Stimulated activated CD8-positive, alpha-beta memory T cell treated with anti-CD3 and anti-CD28 coated beads, Interleukin-12 subunit alpha, Interleukin-12 subunit beta, amount 100 ng/mL, for 24 hours (primary cell): ENCODE measurements around the gene BID.

Experiments
- DNase-seq: peaks from one replicate; pipeline ENCODE4 v3.0.0-alpha.2; 2020; ENCODE audit errors: extremely low read depth

Gene BID

DNA sequence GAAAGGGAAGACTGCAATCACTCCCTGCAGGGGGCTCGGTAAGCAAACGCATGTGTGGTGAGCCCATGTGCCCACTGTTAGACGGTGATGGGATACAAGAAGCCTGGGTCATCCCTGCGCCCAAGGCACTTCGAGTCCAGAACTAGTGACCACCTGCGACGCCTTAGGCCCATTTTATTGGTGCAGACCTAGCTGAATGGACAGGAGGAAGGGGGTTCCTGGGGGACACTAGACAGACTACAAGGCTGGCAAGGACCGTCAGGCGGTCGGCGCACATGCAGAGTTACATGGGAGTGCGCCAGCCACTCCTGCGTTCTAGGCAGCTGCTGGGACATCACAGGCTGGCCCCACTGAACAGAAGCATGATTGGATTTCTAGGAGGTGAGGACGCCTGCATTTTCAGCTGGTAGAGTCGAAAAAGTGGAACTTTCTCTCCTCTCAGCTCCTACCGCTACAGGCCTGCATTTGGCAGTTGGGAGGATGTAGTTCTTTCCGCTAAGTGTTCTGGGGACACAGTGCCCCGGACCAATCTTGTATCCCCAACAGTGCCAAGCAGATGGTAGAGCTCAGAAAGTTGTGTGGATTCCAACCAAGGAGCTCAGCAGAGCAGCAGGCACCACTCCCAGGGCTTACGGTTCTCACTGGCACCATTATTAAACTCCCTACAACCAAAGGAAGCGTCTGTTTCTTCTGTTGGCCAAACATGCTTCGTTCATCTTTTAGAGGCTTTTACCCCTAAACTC lies 35.7 kb downstream of the BID start:
- DNase-seq, result no peak

DNA sequence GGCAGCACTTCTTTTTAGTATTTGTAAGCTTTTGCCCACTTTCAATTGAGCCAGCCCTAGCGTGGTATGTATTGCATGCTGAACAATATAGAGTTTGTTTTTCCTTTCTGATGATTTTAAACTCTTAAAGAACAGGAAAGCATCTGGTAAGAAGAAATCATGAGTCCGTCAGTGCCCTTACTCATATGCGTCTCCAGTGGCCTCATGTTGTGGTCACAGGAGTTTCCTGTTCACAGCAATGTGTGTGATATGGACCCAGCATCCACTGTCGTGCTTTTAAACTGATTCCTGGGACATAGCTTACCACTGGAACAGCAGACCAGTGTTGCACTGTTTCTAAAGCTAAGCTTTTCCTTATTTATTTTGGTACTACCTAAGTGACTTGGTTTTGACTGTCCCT lies 40.1 kb downstream of the BID start:
- DNase-seq, result no peak

DNA sequence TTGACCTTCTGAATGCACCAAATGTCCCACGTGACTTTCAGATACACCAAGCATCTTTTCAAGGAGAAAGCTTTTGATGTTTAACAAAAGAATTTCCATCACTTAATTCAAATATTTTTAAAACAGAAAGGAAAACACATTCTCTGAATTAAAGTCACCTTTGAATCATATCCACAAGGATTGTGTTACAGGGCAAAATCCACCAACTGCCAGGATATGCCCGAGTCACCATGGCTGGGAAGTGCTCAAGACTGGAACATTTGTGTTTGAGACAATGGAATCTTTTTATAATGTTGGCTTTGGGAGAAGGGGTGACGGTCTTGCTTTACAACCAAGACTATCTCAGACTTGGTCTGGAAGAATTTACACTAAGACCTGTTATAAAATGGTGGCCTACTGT lies 40.8 kb downstream of the BID start:
- DNase-seq, result no peak

DNA sequence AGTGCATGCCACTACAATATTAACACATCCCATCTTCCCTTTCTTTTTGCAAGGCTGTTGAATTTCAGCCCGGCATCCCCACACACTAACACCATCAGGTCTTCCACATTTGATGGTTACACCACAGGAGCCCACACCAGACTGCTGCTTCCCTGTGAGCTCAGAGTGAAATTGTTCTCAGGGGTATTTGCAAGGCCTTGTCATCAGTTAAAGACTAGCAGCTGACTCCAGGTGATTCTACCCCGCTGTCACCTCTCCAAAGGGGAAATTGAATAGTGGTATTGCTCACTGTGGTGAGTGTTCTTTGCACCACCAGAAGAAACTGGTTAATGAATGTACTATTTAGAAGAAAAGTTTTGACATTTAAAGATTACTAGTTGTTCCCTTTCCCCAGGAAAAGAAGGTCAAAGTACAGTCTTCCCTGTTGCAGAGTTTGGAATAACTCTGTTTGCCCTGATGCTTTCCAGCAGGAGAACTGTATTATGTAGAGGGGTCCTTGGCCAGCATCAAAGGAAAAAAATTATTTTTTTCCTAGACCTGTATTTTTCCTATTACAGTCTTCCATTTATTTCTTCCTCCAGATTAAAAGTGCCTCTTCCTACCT lies 41.9 kb downstream of the BID start:
- no peak for DNase-seq

DNA sequence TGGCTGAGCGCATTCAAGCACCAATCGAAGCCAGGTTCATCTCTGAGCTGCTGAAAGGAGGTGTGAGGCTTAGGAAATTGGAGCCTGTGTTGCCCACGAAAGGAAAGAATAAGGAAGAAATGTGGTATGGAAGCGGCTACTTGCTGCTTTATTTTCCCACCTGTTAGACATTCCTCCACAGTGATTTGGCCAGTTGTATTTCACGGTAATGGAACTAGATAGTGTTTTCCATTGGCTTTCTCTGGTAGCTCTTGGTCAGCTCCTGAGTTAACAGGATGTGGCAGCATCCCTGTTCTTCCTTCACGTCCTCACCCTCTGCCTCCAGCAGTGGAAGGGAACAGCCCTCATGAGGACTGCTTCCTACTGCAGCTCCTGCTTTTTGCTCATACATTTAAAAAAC lies 44.7 kb downstream of the BID start:
- DNase-seq, result no peak

DNA sequence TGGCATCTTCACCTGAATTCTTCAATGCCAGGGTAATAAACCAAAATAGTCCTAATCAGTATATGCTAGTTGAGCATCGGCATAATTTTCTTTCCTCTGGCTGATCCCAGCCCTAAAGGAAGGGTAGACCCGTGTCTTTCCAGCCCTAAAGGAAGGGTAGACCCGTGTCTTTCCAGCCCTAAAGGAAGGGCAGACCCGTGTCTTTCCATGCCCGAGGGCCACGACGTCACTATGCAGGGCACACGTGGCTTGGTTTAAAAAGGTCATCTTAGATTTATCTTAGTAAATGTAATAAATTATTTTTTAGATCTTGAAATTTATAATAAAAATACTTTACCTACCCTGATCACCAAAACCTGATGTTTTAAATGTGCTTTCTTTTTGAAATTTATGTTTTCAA lies 45.5 kb downstream of the BID start:
- no peak for DNase-seq

DNA sequence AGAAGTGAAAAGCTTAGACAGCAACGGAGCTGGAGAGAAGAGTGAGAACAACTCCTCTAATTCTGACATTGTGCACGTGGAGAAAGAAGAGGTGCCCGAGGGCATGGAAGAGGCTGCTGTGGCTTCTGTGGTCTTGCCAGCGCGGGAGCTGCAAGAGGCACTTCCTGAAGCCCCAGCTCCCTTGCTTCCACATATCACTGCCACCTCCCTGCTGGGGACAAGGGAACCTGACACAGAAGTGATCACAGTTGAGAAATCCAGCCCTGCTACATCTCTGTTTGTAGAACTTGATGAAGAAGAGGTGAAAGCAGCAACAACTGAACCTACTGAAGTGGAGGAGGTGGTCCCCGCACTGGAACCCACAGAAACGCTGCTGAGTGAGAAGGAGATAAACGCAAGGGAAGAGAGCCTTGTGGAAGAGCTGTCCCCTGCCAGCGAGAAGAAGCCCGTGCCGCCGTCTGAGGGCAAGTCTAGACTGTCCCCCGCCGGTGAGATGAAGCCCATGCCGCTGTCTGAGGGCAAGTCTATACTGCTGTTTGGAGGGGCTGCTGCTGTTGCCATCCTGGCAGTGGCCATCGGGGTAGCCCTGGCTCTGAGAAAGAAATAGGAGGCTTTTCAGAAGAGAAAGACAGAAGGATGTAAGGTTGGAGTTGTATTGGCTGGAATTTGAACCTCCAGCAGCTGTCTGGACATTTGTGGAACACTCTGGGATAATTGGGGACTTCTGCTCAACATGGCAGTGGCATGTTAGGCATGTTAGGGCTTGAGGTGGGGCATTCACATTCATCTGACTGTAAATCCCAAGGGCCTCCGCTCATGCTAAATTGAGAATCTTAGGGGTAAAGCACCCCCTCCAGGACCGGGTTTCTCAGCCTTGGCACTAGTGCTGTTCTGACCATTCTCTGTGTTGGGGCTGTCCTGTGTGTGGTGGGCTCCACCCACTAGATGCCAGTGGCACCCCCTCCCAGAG lies 47.1 kb downstream of the BID start:
- DNase-seq, result no peak

DNA sequence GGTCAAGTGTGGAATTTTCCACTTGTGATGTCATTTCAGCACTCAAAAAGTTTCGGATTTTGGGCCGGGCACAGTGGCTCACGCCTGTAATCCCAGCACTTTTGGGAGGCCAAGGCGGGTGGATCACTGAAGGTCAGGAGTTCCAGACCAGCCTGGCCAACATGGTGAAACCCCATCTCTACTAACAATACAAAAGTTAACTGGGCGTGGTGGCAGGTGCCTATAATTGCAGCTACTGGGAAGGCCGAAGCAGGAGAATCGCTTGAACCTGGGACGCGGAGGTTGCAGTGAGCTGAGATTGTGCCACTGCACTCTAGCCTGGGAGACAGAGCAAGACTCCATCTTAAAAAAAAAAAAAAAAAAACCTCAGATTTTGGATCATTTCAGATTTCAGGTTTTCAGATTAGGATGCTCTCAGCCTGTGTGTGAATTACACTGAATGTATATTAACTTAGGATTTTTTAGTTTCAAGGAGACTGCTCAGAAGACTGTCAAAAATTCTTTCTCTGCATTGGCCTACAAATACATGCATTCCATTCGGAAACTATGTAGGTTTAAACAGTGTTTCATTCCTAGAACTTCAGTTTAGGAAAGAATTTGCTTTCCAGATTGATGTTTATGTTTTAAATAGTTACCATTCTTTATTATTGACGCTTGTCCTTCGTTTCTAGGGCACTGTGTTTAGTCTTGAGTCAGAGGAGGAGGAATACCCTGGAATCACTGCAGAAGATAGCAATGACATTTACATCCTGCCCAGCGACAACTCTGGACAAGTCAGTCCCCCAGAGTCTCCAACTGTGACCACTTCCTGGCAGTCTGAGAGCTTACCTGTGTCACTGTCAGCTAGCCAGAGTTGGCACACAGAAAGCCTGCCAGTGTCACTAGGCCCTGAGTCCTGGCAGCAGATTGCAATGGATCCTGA lies 48.0 kb downstream of the BID start:
- DNase-seq, result no peak

DNA sequence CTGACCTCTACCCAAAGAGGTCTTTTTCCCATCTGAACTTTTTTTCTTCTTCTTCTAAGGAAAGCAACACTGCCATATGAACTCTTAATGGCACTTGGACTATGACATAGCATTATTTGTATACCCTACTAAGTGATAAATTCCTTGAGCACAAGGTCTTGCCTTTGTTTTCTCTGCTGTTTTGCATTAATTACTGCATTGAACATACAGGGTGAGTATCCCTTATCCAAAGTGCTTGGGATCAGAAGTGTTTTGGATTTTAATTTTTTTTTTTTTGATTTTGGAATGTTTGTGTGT lies 48.8 kb downstream of the BID start:
- DNase-seq, result no peak

DNA sequence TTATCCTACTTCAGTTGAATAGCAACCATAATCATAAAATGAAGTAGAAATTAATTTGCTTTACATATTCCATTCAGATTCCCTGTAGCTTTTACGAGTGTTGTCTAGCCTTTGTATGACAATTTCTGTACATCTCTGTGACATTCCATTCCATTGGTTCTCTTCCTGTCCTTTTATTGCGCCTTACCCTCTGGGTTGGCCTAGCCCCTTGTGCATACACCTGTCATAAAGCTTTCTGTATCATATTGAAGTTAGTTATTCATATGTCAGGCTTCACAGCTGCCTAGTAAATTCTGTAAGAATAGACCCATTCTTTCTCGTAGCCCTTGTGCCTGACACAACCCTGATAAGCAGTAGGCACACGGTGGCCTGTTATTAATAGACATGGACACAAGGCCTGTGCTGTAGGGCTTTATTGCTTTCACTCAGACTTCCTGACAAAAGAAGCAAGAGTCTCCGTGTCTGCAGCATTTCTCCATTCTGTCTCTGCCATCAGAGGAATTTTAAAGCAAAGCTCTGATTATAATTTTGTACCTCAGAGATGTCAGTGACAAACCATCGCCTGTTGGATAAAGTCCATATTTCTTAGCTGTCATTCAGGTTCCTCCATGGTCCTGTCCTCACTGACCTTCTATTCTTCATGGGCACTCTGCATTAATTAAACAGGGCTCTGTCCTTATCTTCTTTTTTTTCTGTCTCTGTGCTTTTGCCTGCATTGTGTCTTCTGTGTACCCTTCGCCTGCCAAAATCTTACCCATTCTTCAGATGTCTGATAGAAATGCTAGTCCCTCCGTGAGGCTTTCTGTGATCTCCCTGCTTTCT lies 49.4 kb downstream of the BID start:
- no peak for DNase-seq

DNA sequence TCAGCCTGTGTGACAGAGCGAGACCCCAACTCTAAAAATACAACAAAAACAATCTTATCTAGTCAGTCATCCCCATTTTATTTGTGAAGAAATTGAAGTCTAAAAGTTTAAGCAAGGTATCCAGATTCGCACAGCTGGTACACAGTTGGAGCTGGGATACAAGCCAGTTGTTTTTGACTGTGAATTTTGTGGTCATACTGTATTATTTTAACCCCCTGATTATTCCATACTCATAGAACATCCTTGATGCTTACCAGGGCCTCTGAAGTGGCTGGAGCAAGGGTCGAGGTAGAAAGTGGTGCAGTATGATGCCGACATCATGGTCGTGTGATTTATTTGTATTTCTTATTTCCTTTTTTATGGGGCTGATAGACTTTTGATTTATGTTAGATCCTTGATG lies 50.0 kb downstream of the BID start:
- no peak for DNase-seq

DNA sequence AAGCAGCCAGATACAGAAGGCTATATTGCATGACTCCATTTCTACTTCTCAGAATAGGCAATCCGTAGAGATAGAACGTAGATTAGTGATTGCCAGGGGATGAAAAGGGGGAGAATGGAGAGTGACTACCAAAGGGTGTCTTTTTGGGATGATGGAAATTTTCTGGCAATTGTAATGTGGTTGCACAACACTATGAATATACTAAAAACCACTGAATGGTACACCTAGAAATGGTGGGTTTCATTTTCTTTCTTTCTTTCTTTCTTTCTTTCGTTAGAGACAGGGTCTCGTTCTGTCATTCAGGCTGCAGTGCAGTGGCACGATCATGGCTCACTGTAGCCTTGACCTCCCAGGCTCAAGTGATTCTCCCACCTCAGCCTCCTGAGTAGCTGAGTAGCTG lies 54.4 kb downstream of the BID start:
- no peak for DNase-seq

DNA sequence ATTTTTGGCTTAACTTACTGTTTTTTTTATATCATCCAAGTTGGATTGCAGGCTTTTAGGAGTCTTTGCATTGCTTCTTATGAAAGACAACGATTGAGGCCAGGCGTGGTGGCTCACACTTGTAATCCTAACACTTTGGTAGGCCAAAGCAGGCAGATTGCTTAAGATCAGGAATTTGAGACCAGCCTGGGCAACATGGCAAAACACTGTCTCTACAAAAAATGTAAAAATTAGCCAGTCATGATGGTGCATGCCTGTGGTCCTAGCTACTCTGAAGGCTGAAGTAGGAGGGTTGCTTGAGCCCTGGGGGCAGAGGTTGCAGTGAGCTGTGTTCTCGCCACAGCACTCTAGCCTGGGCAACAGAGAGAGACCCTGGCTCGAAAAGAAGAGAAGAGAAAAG lies 56.6 kb downstream of the BID start:
- DNase-seq, result no peak

DNA sequence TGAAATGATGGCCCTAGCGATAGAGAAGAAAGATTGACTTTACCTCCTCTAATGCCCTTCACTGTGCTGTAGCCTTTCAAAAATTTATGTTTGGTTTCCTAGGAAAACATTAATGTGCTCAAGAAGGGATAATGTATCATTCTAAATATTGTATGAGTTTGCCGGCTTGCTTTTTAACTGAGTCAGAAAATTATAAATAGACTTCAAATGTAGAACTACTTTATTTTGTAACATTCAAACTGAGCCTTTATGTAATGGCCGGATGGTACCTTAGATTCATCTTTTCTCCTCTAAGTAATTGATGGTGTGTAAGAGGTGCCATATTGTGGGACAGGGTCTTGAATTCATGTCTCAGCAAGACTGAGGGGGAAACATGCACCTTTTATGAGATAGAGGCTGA lies 57.7 kb downstream of the BID start:
- DNase-seq, result no peak

DNA sequence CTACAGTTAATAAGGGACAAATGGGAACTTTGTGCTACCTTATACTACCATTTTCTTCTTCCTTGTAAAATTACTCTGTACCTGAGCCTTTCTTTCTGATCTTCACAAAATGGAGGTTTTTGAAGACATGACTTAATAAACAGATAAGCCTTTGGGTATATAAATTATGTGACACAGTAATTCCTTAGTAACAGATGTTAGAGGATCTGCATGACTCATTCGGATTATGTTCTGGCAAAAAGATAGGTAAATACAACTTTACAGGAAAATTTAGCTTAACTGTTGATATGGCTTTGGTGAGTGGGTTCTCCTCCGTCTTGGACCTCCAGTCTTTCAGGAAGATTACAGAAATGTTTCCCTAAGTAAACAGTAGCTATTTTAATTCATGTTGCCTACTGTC lies 61.8 kb downstream of the BID start:
- no peak for DNase-seq

DNA sequence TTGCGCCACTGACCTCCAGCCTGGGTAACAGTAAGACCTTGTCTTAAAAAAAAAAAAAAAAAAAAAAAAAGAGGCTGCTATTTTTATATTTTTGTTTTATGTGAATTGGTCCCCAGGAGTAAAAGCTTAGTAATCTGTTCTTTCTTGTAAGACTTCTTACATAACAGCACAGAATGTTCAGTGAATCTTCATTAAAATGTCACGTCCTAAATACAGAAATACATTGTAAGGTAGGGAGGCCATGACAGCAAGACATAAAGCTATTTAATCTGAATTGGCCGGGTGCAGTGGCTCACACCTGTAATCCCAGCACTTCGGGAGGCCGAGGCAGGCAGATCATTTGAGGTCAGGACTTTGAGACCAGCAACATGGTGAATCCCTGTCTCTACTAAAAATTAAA lies 64.2 kb downstream of the BID start:
- no peak for DNase-seq

DNA sequence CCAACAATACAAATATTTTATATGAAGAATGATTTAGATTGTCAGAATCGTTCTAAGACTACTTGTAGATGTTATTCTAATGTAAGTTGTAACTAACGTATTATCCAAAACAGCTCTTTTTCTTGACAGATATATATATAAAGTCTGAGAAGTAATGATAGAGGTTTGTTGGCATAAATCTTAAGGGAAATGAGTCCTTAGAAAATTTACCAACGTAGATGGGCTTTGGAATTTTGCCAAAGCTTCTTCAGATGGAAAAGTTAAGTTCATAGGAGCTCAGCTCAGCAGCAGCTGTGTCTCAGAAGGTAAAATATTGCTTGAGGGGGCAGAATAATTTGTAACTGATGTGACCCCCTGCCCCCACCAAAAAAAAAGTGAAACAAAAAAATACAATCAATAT lies 66.7 kb downstream of the BID start:
- no peak for DNase-seq

DNA sequence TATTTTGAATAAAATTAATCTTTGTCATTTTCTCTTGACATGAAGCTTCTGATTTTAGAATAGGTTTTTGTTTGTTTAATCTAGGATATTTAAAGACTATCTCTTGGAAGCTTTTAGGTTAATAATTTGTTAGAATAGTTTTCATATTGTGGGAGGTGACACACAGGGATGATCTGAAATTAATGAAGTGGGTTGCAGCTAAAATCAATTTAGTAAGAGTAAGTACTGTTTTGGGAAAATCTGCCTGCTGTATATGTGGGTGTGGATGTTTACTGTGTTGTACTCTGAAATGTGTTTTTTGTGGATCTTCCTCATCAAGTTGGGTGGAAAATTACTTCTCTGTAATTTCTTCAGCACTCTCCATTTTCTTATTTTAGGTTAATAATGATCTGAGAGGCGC lies 67.3 kb downstream of the BID start:
- DNase-seq, result no peak

DNA sequence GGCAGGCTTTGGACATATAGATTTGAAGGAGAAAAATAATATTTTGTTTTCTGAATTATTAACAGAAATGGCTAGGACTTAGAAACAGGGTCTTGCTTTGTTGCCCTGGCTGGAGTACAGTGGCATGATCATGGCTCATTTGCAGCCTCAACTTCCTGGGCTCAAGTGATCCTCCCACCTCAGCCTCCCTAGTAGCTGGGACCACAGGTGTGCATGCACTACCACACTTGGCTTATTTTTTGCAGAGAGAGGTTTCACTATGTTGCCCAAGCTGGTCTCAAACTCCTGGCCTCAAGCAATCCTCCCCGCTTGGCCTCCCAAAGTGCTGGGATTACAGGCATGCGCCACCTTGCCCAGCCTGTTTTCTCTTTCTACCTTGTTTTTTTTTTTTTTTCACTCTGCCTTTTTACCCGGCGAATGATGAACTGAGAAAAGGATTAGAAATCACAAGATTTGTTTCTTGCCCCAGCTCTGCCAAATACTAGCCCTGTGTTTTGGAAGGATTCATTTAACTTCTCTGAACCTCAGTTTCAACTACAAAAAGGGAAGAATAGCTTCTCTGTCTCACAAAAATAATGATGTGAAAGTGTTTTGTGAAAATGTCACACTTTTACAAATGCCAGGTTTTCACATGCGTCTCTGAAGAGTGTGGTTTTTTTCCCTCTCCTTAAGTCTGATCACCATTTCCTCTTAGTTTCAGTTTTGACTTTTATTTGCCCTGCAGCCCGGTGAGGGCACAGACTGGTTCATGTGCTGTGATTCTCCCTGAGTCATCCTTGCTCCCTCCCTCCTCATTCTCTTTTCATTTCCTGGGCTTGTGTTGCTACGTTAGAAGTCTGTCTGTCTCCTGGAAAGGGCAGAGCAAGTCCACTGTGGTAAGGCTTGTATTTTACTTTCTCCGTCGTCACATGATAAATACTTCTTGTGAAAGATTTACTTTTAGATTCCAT lies 68.0 kb downstream of the BID start:
- DNase-seq, result peak; percentile 5

DNA sequence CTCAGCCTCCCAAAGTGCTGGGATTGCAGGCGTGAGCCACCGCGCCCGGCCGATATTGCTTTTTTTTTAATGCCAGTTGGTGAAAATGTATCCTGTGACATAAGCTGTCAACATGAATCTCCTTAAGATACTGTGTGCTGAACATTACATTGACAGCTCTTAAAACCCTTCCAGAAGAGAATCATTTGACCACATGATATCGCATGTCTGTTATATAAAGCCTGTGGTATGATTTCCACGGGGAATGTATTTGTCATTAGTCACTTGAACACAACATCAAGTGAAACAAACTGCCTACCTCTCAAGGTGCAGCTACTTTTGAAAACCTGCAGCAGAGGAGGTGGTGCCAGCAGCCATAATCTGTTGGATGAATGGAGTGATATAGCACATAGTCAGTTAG lies 68.7 kb downstream of the BID start:
- no peak for DNase-seq
